GM12891 (cell line): ENCODE results near the gene LLGL1.

Source experiments
- PAX5 ChIP-seq: IDR thresholded peaks from 2 replicates; pipeline ENCODE4 v1.6.1; 2011; ENCODE audit warnings: low read length, moderate library complexity, mild to moderate bottlenecking; ENCODE audit not compliant: insufficient read depth, severe bottlenecking
- POLR2A ChIP-seq: IDR thresholded peaks from 2 replicates; pipeline ENCODE4 v1.6.1; 2011; ENCODE audit warnings: low read depth, low read length, control low read depth
- POLR2AphosphoS5 ChIP-seq: IDR thresholded peaks from 2 replicates; pipeline ENCODE4 v1.6.1; 2011; ENCODE audit warnings: low read depth, low read length, control low read depth
- POU2F2 ChIP-seq: IDR thresholded peaks from 2 replicates; pipeline ENCODE4 v1.6.1; 2011; ENCODE audit warnings: low read depth, mild to moderate bottlenecking, control low read depth, low read length, moderate library complexity
- SPI1 ChIP-seq: IDR thresholded peaks from 2 replicates; pipeline ENCODE4 v1.6.1; 2011; ENCODE audit warnings: low read depth, low read length, control low read depth
- TAF1 ChIP-seq: IDR thresholded peaks from 2 replicates; pipeline ENCODE4 v1.6.1; 2011; ENCODE audit warnings: low read depth, low read length, control low read depth

DNA sequence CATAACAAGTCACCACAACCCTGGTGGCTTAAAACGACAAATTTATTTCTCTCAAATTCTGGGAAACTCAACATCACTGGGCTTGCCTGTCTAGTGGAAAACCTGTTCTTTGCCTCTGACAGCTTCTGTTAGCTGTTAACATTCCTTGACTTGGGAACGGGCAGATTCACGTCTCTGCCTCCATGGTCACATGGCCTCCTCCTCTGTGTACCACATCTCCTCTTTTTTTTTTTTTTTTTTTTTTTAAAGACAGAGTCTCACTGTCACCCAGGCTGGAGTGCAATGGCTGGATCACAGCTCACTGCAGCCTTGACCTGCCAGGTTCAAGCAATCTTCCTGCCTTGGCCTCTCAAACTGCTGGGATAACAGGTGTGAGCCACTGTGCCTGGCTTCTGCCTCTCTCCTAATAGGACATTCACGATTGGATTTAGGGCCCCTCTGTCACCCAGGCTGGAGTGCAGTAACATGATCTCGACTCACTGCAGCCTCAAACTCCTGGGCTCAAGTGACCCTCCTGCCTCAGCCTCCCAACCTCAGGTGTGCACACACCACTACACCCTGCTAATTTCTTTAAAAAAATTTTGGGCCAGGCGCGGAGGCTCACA, 11.7 kb upstream of the LLGL1 start:
- no peak for TF ChIP-seq POLR2A
- TF ChIP-seq POLR2AphosphoS5 = no peak
- no peak for TF ChIP-seq TAF1
- TF ChIP-seq SPI1 = no peak
- no peak for TF ChIP-seq POU2F2
- TF ChIP-seq PAX5 = no peak
